Endothelial cell of umbilical vein (primary cell): ENCODE data around the gene TIMM50. TPM values are rescaled to one million over a fixed set of nuclear protein-coding genes. Genes with fewer than 3 reads are reported as not detected.

ENCODE experiments used
- BruUV-seq: library from RNA; stranded (reverse); fragments of 400-500 nt; replicated peaks from 2 replicates; lab custom pipeline; 2021; lab: Mats Ljungman, UMichigan
- CTCF ChIA-PET: fragments of 300-600, 350-600 bp; sonication (Branson Sonifier 250); formaldehyde crosslinking; loops from one replicate; lab custom pipeline; 2021; ENCODE audit warnings: antibody characterized with exemption, inconsistent platforms; lab: Charles Lee
- POLR2A ChIA-PET: fragments of 300-600, 350-600 bp; sonication (Branson Sonifier 250); formaldehyde crosslinking; loops from one replicate; lab custom pipeline; 2021; ENCODE audit warnings: antibody characterized with exemption, inconsistent platforms; lab: Charles Lee
- DNase-seq: peaks from one replicate; pipeline ENCODE4 v3.0.0-alpha.2; 2011; ENCODE audit warnings: low read depth, low spot score
- FAIRE-seq: peaks from 2 replicates; lab custom pipeline; 2011; peaks lifted over from hg19 to GRCh38; lab: Jason Lieb, UNC
- H2AFZ ChIP-seq: 2 replicates; pipeline ENCODE4 v1.6.0; 2012; ENCODE audit warnings: low read depth, low read length, control low read depth, inconsistent platforms
- H3K27ac ChIP-seq: 2 replicates; pipeline ENCODE4 v1.5.1; 2011; ENCODE audit warnings: low read depth, mild to moderate bottlenecking, control low read depth, low read length, moderate library complexity; ENCODE audit not compliant: insufficient read depth
- H3K27me3 ChIP-seq, 2 experiments: 2 replicates each; pipeline versions ENCODE4 v1.6.0 to v1.6.1; 2011; ENCODE audit warnings: low read length in 2 of 2, mixed read lengths in 1 of 2; ENCODE audit not compliant: control insufficient read depth in 2 of 2, insufficient read depth in 2 of 2
- H3K36me3 ChIP-seq, 2 experiments: 2 replicates in 1 of 2; 3 replicates in 1 of 2; pipeline ENCODE4 v1.5.1; 2011; ENCODE audit warnings: low read length in 2 of 2, mild to moderate bottlenecking in 1 of 2, moderate library complexity in 1 of 2; ENCODE audit not compliant: control insufficient read depth in 2 of 2, insufficient read depth in 2 of 2; ENCODE audit errors: extremely low read depth in 1 of 2
- H3K4me1 ChIP-seq: 3 replicates; pipeline ENCODE4 v1.5.1; 2011; ENCODE audit warnings: mild to moderate bottlenecking, low read length; ENCODE audit not compliant: control insufficient read depth, insufficient read depth; ENCODE audit errors: extremely low read depth
- H3K4me2 ChIP-seq: 2 replicates; pipeline ENCODE4 v1.6.1; 2011; ENCODE audit warnings: low read length, control low read depth, mixed read lengths; ENCODE audit not compliant: insufficient read depth
- H3K4me3 ChIP-seq, 3 experiments: fragments of 200-600 bp in 1 of 3; sonication (generic), shearing (Covaris generic) in 1 of 3; replicated peaks in 1 of 3; 2 replicates each; pipeline ENCODE4 v1.5.1; 2011 to 2016; ENCODE audit warnings: control low read depth in 3 of 3, low read length in 3 of 3, mild to moderate bottlenecking in 2 of 3, inconsistent platforms in 1 of 3, low read depth in 1 of 3, moderate library complexity in 1 of 3; ENCODE audit not compliant: insufficient read depth in 1 of 3
- H3K79me2 ChIP-seq: 2 replicates; pipeline ENCODE4 v1.6.0; 2012; ENCODE audit warnings: low read length, inconsistent platforms; ENCODE audit not compliant: control insufficient read depth, insufficient read depth
- H3K9ac ChIP-seq: replicated peaks from 2 replicates; pipeline ENCODE3; 2011; ENCODE audit warnings: low read length, control low read depth; ENCODE audit not compliant: insufficient read depth; ENCODE audit errors: extremely low read depth
- H3K9me1 ChIP-seq: replicated peaks from 3 replicates; pipeline ENCODE4 v1.6.0; 2011; ENCODE audit warnings: mild to moderate bottlenecking, low read length; ENCODE audit not compliant: control insufficient read depth, insufficient read depth; ENCODE audit errors: extremely low read depth
- H3K9me3 ChIP-seq: replicated peaks from 2 replicates; pipeline ENCODE4 v1.5.1; 2012; ENCODE audit warnings: low read length, inconsistent platforms; ENCODE audit not compliant: control insufficient read depth, insufficient read depth
- H4K20me1 ChIP-seq: replicated peaks from 2 replicates; pipeline ENCODE3; 2011; ENCODE audit warnings: mild to moderate bottlenecking, low read length; ENCODE audit not compliant: control insufficient read depth, insufficient read depth; ENCODE audit errors: extremely low read depth
- EZH2 ChIP-seq: IDR thresholded peaks from 2 replicates; pipeline ENCODE4 v1.6.1; 2012; ENCODE audit warnings: borderline replicate concordance, low read depth, mild to moderate bottlenecking, moderate library complexity, low read length, inconsistent platforms; ENCODE audit not compliant: severe bottlenecking
- FOS ChIP-seq: IDR thresholded peaks from 2 replicates; pipeline ENCODE4 v1.6.1; 2011; ENCODE audit warnings: mild to moderate bottlenecking, low read length, moderate library complexity, borderline replicate concordance; ENCODE audit not compliant: insufficient read depth
- GATA2 ChIP-seq: IDR thresholded peaks from 2 replicates; pipeline ENCODE4 v1.7.0; 2011; ENCODE audit warnings: low read depth, mild to moderate bottlenecking, moderate library complexity, mixed read lengths, low read length; ENCODE audit not compliant: insufficient read length, insufficient read depth
- JUN ChIP-seq: IDR thresholded peaks from 2 replicates; pipeline ENCODE4 v1.6.1; 2011; ENCODE audit warnings: borderline replicate concordance, low read depth; ENCODE audit not compliant: insufficient read length, insufficient read depth
- MYC ChIP-seq: IDR thresholded peaks from one replicate; pipeline ENCODE4 v1.6.1; 2011; ENCODE audit warnings: mild to moderate bottlenecking, low read depth, low read length
- POLR2A ChIP-seq: IDR thresholded peaks from 2 replicates; pipeline ENCODE4 v1.6.1; 2012; ENCODE audit warnings: low read depth, mild to moderate bottlenecking, control low read depth, low read length
- POLR2AphosphoS5 ChIP-seq: IDR thresholded peaks from 2 replicates; pipeline ENCODE4 v1.6.1; 2012; ENCODE audit warnings: low read depth, mild to moderate bottlenecking, control low read depth, low read length, moderate library complexity; ENCODE audit not compliant: insufficient read depth
- dilution Hi-C: fragments of 300-500 bp; cut with MboI; formaldehyde crosslinking; loops from one replicate; pipeline ENCODE4 v1.15.0; 2019; ENCODE audit warnings: low sequenced_read_pairs; ENCODE audit not compliant: extremely low pct_ligation_motif_present
- intact Hi-C: fragments of 100-400 bp; cut with micrococcal nuclease; formaldehyde crosslinking; loops from one replicate; pipeline ENCODE4 v1.10.0; 2022
- polyA plus RNA-seq, 4 experiments: library from polyadenylated mRNA; depleted of rRNA in 3 of 4; stranded (reverse) in 3 of 4; unstranded in 1 of 4; fragments of >200 nt; gene quantifications; 2 replicates each; pipeline versions ENCODE4 v1.2.1 to v1.2.3, GENCODE V29; 2011 to 2012; ENCODE audit warnings: missing spikeins in 1 of 4
- total RNA-seq: library from RNA; stranded (reverse); gene quantifications from 2 replicates; pipeline ENCODE4 v1.2.3, GENCODE V29; 2021
- TF ChIP-seq, protein P1 (sequence below): IDR thresholded peaks from 2 replicates; pipeline ENCODE4 v1.6.1; 2011; ENCODE audit not compliant: insufficient read depth, insufficient read length
- TF ChIP-seq, protein P2 (sequence below), 2 donors: IDR thresholded peaks; 1 replicate in 1 of 2; 2 replicates in 1 of 2; pipeline ENCODE4 v1.5.1; 2011; ENCODE audit warnings: low read length in 2 of 2, mild to moderate bottlenecking in 2 of 2, moderate library complexity in 2 of 2, control low read depth in 1 of 2, inconsistent platforms in 1 of 2, low read depth in 1 of 2; ENCODE audit not compliant: insufficient read depth in 1 of 2; ENCODE audit errors: extremely low read depth in 1 of 2

Gene TIMM50
- total and polyA plus RNA-seq, 2 donors (not counting 3 experiments of a cell fraction or from before 2014, with no cell fraction given): 85.7 to 118 TPM

DNA sequence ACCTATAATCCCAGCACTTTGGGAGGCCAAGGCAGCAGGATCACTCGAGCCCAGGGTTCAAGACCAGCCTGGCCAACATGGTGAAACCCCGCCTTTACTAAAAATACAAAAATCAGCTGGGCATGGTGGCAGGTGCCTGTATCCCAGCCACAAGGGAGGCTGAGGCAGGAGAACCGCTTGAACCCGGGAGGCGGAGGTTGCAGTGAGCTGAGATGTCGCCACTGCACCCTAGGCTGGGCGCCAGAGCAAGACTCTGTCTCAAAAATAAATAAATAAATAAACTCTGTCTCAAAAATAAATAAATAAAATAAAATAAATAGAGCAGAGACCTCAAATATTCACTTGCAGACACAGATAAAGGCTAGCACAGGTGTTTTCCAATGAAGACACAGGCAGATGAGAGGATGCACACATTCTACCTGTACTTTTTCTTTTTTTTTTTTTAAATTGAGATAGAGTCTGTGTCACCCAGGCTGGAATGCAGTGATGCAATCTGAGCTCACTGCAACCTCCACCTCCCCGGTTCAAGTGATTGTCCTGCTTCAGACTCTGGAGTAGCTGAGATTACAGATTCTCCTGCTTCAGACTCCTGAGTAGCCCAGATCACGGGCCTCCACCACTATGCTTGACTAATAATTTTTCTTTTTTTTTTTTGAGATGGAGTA lies 42.2 kb upstream of the TIMM50 start:
- Histone ChIP-seq H3K9ac (no peak overlapping the region), H3K4me2 (no peak overlapping the region), H3K9me3 (no peaks in the 10 kb centered on the region), H3K79me2 (peaks cover 23% of the 10 kb centered on the region), H3K4me3 (no peak overlapping the region), H3K36me3 (peaks cover 5 to 11% of the 10 kb centered on the region in 2 experiments), H3K27me3 (no peaks in the 10 kb centered on the region), H3K27ac (no peak overlapping the region), H3K9me1 (no peaks in the 10 kb centered on the region), H2AFZ (no peak overlapping the region), H3K4me1 (peaks cover 21% of the 10 kb centered on the region), H4K20me1 (no peaks in the 10 kb centered on the region)
- CTCF ChIA-PET: interaction anchor here (0.9 to 1.6 kb wide), 3 partner anchors 36 to 94 kb away, joined by 3 to 6 read pairs (median 4); partner anchors contain the start of gene EID2B
- DNase-seq: no peak
- FAIRE-seq: no peak
- dilution Hi-C loops (no loop called here), intact Hi-C loops (no loop called here)
- BruUV-seq: no TSS peak
- TF ChIP-seq EZH2: no peak
- TF ChIP-seq FOS: no peak
- TF ChIP-seq, protein P1, sequence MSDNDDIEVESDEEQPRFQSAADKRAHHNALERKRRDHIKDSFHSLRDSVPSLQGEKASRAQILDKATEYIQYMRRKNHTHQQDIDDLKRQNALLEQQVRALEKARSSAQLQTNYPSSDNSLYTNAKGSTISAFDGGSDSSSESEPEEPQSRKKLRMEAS: no peak
- TF ChIP-seq POLR2A: no peak
- TF ChIP-seq GATA2: no peak
- TF ChIP-seq JUN: no peak
- TF ChIP-seq, protein P2, sequence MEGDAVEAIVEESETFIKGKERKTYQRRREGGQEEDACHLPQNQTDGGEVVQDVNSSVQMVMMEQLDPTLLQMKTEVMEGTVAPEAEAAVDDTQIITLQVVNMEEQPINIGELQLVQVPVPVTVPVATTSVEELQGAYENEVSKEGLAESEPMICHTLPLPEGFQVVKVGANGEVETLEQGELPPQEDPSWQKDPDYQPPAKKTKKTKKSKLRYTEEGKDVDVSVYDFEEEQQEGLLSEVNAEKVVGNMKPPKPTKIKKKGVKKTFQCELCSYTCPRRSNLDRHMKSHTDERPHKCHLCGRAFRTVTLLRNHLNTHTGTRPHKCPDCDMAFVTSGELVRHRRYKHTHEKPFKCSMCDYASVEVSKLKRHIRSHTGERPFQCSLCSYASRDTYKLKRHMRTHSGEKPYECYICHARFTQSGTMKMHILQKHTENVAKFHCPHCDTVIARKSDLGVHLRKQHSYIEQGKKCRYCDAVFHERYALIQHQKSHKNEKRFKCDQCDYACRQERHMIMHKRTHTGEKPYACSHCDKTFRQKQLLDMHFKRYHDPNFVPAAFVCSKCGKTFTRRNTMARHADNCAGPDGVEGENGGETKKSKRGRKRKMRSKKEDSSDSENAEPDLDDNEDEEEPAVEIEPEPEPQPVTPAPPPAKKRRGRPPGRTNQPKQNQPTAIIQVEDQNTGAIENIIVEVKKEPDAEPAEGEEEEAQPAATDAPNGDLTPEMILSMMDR (IDR thresholded peaks at IDR 0.05; ENCODE audit: extremely low read depth in 1 of 2, insufficient read depth in 1 of 2, low read depth in 1 of 2, low read length in 2 of 2): no peak
- no peak for TF ChIP-seq MYC
- TF ChIP-seq POLR2AphosphoS5: no peak
- POLR2A ChIA-PET: no interaction called here
